ENCODE results near the gene PTPN2. TPM values are rescaled to one million over a fixed set of nuclear protein-coding genes. Genes with fewer than 3 reads are reported as not detected.

The PTPN2 gene
- total RNA-seq, 4 donors from 2014 or later, result 33.7 to 60.5 (median 38.0) TPM

GRCh38 chr18:12744103-12744502 lies 139.9 kb downstream of the PTPN2 start:
- TF ChIP-seq, protein P1, sequence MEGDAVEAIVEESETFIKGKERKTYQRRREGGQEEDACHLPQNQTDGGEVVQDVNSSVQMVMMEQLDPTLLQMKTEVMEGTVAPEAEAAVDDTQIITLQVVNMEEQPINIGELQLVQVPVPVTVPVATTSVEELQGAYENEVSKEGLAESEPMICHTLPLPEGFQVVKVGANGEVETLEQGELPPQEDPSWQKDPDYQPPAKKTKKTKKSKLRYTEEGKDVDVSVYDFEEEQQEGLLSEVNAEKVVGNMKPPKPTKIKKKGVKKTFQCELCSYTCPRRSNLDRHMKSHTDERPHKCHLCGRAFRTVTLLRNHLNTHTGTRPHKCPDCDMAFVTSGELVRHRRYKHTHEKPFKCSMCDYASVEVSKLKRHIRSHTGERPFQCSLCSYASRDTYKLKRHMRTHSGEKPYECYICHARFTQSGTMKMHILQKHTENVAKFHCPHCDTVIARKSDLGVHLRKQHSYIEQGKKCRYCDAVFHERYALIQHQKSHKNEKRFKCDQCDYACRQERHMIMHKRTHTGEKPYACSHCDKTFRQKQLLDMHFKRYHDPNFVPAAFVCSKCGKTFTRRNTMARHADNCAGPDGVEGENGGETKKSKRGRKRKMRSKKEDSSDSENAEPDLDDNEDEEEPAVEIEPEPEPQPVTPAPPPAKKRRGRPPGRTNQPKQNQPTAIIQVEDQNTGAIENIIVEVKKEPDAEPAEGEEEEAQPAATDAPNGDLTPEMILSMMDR (IDR thresholded peaks at IDR 0.05; ENCODE audit: low read depth), result no peak

GRCh38 chr18:12742453-12742852 lies 141.6 kb downstream of the PTPN2 start:
- TF ChIP-seq, protein P1 (IDR thresholded peaks at IDR 0.05; ENCODE audit: low read depth), result no peak

Small RNA genes lying within 50 kb of the gene (small RNA-seq; reads per million reads assigned to genes)
- gene RF00019, result 0.49 reads per million

Other genes starting within 250 kb of the PTPN2 start
- 10 to 100 TPM; 25.3 to 32.8 (median 27.9) TPM for gene SPIRE1, start 226.1 kb downstream of the PTPN2 start, total RNA-seq
- 10 to 100 TPM in 1 of 4 donors, 1 to 10 TPM in 3; 5.1 to 13.0 (median 6.5) TPM for gene CEP76, start 181.5 kb downstream of the PTPN2 start, total RNA-seq
- gene PSMG2, start 181.2 kb downstream of the PTPN2 start, total RNA-seq, result 100 to 1,000 TPM in 2 of 4 donors, 10 to 100 TPM in 2; 87.6 to 148 (median 100) TPM
- gene SEH1L, start 63.8 kb upstream of the PTPN2 start, total RNA-seq, result 10 to 100 TPM; 20.3 to 42.7 (median 27.8) TPM
- gene CEP192, start 107.1 kb upstream of the PTPN2 start, total RNA-seq, result 10 to 100 TPM; 20.5 to 25.1 (median 22.4) TPM

All from subcutaneous adipose tissue (tissue), 4 donors.